Measurements from ENCODE around the gene LCAT.

- TF ChIP-seq CTCF (IDR thresholded peaks at IDR 0.05) (no peak), EZH2 (IDR thresholded peaks at IDR 0.05; ENCODE audit: borderline replicate concordance, insufficient read depth, low read depth, low read length, poor library complexity, severe bottlenecking) (no peak)
Observed at GRCh38 chr16:67917852-67918236, 26.1 kb downstream of the LCAT start.

All from B cell (primary cell).